Left lung (tissue), 10 donors: ENCODE results near the gene OLFM2. TPM values are rescaled to one million over a fixed set of nuclear protein-coding genes. Genes with fewer than 3 reads are reported as not detected.

ENCODE experiments used
- ATAC-seq: fragments of 200-7000 bp; cut with Tn5 transposase; one replicate; pipeline ENCODE4 v1.9.1; 2020; ENCODE audit warnings: moderate library complexity
- DNase-seq, 4 donors: peaks; one replicate each; pipeline ENCODE4 v3.0.0-alpha.2; 2013 to 2020
- H3K27ac ChIP-seq, 2 donors: fragments of 200-600 bp; sonication (generic) in 1 of 2; one replicate each; pipeline versions ENCODE4 v1.5.0 to v1.8.0; 2020 to 2021
- H3K27me3 ChIP-seq, 2 donors: fragments of 200-600 bp; sonication (generic) in 1 of 2; one replicate each; pipeline versions ENCODE4 v1.5.0 to v1.8.0; 2020 to 2021
- H3K36me3 ChIP-seq, 2 donors: fragments of 200-600 bp; sonication (generic) in 1 of 2; one replicate each; pipeline versions ENCODE4 v1.5.0 to v1.8.0; 2020 to 2021
- H3K4me1 ChIP-seq, 2 donors: fragments of 200-600 bp; one replicate each; pipeline ENCODE4 v1.8.0; 2021
- H3K4me3 ChIP-seq, 2 donors: fragments of 200-600 bp; sonication (generic) in 1 of 2; one replicate each; pipeline versions ENCODE4 v1.5.0 to v1.8.0; 2020 to 2021; ENCODE audit warnings: mild to moderate bottlenecking in 1 of 2
- H3K9me3 ChIP-seq, 2 donors: fragments of 200-600 bp; sonication (generic) in 1 of 2; one replicate each; pipeline versions ENCODE4 v1.5.0 to v1.8.0; 2020 to 2021
- intact Hi-C, 2 donors: fragments of 100-400 bp; cut with DNase I; formaldehyde crosslinking; loops; one replicate each; pipeline versions ENCODE4 v1.11.2 to v1.14.2; 2022
- polyA plus RNA-seq, 6 donors: library from polyadenylated mRNA; unstranded; fragments of 120-200 nt; gene quantifications; one replicate each; pipeline ENCODE4 v1.2.1, GENCODE V29; 2013; ENCODE audit not compliant: insufficient read length in 6 of 6
- total RNA-seq, 2 donors: library from RNA; stranded (reverse); fragmentation: NEBNext Ultra II Directional; extraction: Animal tissue kit (Norgen Biotek cat#: 25700); gene quantifications; one replicate each; pipeline ENCODE4 v1.2.1, GENCODE V29; 2021
- TF ChIP-seq, protein P1 (sequence below), 2 donors: fragments of 200-600 bp; sonication (generic) in 1 of 2; IDR thresholded peaks; one replicate each; pipeline versions ENCODE4 v1.5.0 to v1.8.0; 2021; ENCODE audit warnings: antibody characterized with exemption in 2 of 2
- donor health status: DM: no; HTN: yes; CAD: no.
- donor health status: DM: no; HTN: no; CAD: no.

The OLFM2 gene
- total and polyA plus RNA-seq, 8 donors, result 7.6 to 33.9 (median 27.8) TPM

DNA sequence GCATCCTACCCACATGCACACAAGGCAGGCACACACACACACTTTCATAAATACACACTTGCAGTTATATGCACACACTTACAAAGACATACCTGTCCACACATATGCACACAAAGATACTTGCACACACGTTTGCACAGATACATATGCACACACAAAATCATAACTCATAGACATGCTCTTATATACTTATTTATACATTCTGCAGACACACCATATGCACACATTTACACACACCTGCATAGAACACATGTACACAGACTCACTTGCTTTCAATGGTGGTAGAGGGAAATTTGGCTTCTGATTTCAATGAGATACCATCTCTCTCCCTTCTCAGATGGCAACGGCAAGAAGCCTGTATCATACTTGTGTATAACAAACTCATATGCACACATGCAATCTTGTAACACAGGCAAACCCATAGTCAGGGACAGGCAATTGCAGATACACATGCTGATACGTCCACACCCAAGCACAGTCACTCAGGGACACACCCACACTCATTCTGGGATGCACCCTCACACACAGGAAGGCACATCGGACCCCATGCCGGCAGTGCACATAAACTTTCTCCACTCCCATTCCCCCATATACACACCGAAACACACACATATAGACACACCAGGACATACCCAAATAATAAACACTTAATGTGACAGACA is 24.7 kb downstream of the OLFM2 start:
- H3K27me3 ChIP-seq, result peaks cover 17 to 81% of the 10 kb centered on the region in 2 donors
- TF ChIP-seq, protein P1, sequence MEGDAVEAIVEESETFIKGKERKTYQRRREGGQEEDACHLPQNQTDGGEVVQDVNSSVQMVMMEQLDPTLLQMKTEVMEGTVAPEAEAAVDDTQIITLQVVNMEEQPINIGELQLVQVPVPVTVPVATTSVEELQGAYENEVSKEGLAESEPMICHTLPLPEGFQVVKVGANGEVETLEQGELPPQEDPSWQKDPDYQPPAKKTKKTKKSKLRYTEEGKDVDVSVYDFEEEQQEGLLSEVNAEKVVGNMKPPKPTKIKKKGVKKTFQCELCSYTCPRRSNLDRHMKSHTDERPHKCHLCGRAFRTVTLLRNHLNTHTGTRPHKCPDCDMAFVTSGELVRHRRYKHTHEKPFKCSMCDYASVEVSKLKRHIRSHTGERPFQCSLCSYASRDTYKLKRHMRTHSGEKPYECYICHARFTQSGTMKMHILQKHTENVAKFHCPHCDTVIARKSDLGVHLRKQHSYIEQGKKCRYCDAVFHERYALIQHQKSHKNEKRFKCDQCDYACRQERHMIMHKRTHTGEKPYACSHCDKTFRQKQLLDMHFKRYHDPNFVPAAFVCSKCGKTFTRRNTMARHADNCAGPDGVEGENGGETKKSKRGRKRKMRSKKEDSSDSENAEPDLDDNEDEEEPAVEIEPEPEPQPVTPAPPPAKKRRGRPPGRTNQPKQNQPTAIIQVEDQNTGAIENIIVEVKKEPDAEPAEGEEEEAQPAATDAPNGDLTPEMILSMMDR (IDR thresholded peaks at IDR 0.05), result no peak
- ATAC-seq (no peak), DNase-seq (no peak)
- H3K4me1 ChIP-seq, result peaks cover 0 to 23% of the 10 kb centered on the region in 2 donors
- intact Hi-C loops, result no loop called here
- no peaks in the 10 kb centered on the region for H3K9me3 ChIP-seq
- H3K36me3 ChIP-seq, result no peaks in the 10 kb centered on the region
- H3K27ac ChIP-seq, result no peak overlapping the region
- H3K4me3 ChIP-seq, result no peak overlapping the region

DNA sequence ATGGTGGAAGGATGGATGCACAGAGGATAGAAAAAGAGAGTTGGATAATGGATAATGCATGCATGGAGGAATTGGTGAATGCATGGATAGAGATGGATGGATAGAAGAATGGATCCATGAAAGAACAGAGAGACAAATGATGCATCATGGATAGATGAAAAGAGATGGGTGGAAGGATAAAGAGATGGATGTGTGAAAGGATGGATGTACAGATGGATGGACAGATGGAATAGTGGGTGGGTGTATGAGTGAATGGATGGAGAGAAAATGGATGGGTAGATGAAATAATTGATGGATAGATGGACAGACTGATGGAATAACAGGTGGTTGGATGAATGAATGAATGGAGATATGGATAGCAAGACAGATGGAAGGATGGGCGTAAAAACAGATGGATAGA is 25.7 kb downstream of the OLFM2 start:
- TF ChIP-seq, protein P1 (IDR thresholded peaks at IDR 0.05), result no peak
- Histone ChIP-seq H3K4me1 (peaks cover 0 to 23% of the 10 kb centered on the region in 2 donors), H3K27ac (no peak overlapping the region), H3K27me3 (peaks cover 17 to 78% of the 10 kb centered on the region in 2 donors), H3K36me3 (no peaks in the 10 kb centered on the region), H3K9me3 (no peaks in the 10 kb centered on the region), H3K4me3 (no peak overlapping the region)
- DNase-seq, result no peak
- intact Hi-C loops, result no loop called here
- ATAC-seq, result no peak

DNA sequence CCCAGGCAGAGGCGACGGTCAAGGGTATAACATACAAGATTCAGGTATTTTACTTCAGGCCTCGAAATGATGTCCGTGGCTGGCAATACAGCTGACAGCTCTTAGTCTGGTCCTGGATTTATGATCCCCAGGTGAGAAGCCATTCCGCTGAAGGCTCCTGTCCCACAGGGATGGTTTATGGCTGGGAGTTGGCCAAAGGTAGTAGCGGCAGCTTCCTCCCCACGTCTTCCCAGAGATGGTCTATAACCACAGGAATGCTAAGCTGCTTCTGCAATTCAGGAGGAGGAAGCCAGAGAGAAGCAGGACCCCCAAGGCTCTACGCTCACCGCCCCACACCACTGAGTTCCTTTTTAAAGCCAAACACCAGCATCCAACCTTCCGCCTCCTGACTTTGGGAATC is 27.1 kb downstream of the OLFM2 start:
- Histone ChIP-seq H3K36me3 (no peaks in the 10 kb centered on the region), H3K4me3 (no peak overlapping the region), H3K27me3 (peaks cover 17 to 69% of the 10 kb centered on the region in 2 donors), H3K27ac (no peak overlapping the region), H3K4me1 (peaks cover 0 to 14% of the 10 kb centered on the region in 2 donors), H3K9me3 (no peaks in the 10 kb centered on the region)
- no peak for DNase-seq
- TF ChIP-seq, protein P1 (IDR thresholded peaks at IDR 0.05), result no peak
- ATAC-seq, result no peak
- intact Hi-C loops, result no loop called here

DNA sequence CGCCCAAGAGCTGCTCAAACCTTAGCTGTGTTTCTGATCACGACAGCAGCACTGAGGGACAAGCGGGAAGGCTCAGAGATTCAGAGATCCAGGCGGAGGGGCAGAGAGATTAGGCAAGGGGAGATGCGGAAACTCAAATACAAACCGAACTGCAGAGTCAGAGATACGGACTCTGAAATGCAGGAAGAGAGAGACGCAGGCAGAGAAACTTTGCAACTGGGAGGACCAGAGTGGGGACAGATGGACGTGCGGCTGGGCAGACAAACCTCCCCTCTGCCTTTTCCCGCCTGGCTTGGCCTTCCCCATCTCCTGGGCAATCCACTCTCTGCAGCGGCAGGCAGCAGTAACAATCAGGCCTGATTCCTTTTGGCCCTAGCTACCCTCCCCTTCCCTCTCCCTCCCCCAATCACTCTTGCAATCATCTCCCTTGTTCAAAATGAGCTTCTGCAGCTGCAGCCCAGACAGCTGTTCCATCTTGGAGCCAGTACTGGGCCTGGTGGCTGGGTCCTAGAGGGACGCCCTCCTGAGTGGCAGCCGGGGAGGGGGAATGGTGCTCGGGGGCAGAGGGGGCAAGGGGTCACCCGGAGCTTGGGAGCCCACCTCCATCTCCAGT is 29.7 kb downstream of the OLFM2 start:
- Histone ChIP-seq H3K27me3 (peaks cover 0 to 58% of the 10 kb centered on the region in 2 donors), H3K4me3 (no peak overlapping the region), H3K4me1 (no peaks in the 10 kb centered on the region), H3K36me3 (no peaks in the 10 kb centered on the region), H3K9me3 (no peaks in the 10 kb centered on the region), H3K27ac (no peak overlapping the region)
- TF ChIP-seq, protein P1 (IDR thresholded peaks at IDR 0.05), result no peak
- intact Hi-C loops, result no loop called here
- ATAC-seq (peak; percentile 41), DNase-seq (peak in 2 of 4 donors; percentile 15 to 60)

DNA sequence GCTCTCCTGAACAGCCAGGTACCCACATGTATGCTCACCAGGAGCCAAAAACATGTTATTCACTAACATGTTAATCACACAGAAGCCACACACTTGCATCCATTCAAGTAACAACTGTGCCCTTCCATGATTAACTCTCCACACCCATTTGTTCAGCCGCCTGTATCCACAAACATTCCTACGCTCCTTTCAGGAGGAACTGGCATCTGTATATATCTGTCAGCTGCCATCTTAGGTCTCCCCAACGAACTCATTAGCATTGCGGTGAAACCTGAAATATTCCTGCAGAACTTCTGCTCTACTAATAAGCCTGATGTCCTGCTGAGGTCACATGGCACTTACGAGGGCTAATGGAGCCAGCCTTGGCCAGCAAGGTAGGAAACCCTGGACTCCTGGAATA is 33.0 kb downstream of the OLFM2 start:
- H3K27me3 ChIP-seq, result peaks cover 0 to 28% of the 10 kb centered on the region in 2 donors

More for the DNA sequence above, 33.0 kb downstream of the OLFM2 start:
- TF ChIP-seq, protein P1 (IDR thresholded peaks at IDR 0.05), result no peak
- H3K4me3 ChIP-seq, result no peak overlapping the region
- no peaks in the 10 kb centered on the region for H3K4me1 ChIP-seq
- H3K9me3 ChIP-seq, result no peaks in the 10 kb centered on the region
- intact Hi-C loops, result no loop called here
- DNase-seq (no peak), ATAC-seq (no peak)
- H3K27ac ChIP-seq, result no peak overlapping the region
- H3K36me3 ChIP-seq, result no peaks in the 10 kb centered on the region
